GM04503 (cell line): ENCODE data around the gene C10orf143.
"Not testable (repeated sequence)": the region's sequence is repeated elsewhere in the genome, so short reads cannot be mapped to it uniquely, and the experiment has no call there.

Source experiments
- DNase-seq: peaks from one replicate; pipeline ENCODE4 v3.0.0-alpha.2; 2012; ENCODE audit warnings: low read depth

The C10orf143 gene

GRCh38 chr10:130110246-130111112, at the start of gene C10orf143:
TSS of gene C10orf143 (minus strand) at chr10:130110830. CDS start at chr10:130110772, 58 bp downstream.
- DNase-seq = peak; percentile 90

DNA sequence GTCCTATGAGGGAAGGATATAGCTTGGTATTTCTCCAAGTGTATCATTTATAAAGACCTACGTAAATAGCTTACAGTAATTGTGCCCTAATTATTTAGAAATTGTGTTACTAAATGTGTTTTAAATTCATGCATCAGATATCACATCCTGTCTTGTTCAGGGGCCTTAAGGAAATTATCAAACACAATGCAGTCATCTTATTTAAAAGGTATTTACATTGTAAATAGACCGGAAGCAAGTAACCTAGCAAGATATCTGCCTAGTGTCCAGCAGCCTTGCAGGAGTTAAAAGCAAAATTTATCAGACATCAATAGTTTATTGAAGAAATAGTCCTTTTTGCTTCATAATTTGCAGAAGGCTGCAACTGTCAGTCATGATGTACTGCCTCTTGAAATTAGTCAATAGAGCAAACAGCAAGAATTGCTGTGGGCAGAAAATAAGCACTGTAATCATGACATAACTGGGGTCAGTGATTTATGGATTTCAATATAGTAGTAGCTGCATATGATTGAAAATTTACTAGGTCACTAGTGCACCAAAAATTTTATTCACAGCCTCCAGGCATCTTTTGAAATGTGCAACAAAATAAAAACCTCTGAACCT, 48.7 kb upstream of the C10orf143 start:
- no peak for DNase-seq

DNA sequence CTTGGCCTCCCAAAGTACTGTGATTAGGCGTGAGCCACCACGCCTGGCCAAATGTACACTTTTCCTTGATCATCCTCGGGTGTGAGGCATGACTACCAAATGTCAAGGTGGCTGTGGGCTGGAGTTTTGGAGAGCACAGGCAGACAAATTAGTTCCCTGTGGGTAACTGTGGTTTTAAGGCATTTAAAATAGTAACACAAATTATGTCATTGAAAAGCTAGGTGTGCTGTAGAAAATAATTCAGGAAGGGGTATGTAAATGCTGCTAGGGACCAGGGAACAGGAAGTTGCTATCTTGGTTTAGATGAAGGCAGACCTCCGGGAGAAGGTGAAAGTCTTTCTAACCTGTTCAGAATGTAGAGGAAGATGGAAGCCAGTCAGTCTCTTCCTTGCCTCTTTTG, 35.4 kb upstream of the C10orf143 start:
- no peak for DNase-seq

DNA sequence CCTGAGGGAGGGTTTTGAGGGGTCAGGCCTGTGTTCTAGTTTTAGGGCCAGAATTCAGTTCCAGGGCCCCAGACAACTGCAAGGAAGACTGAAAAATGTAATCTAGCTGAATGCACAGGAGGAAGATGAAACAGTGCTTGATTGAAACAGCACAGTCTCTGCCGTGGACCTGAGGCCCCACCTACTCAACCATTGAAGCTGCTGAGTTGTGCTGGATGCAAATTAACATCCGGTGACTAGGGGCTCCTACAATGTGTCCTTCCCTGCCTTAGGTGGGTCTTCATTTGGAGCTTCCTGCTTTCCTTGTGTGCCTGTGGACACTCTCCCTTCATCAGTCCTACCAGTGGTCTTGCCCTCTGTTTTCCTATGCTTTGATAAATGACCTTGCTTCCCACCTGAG, 31.2 kb upstream of the C10orf143 start:
- no peak for DNase-seq

- no peak for DNase-seq
These were observed 30.8 kb upstream of the C10orf143 start for GRCh38 chr10:130141460-130141859.

DNA sequence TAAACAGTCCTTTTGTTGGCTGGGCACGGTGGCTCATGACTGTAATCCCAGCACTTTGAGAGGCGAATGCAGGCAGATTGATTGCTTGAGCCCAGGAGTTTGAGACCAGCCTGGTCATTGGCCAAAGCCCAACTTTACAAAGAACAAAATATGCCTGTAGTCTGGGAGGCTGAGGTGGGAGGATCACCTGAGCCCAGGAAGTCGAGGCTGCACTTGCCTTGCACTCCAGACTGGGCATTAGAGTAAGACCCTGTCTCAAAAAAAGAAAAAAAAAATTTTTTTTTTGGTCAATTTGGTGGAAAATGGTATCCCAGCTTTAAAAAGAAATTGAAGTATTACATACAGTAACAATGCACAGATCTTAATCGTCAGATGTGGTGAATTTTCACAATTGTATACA, 30.4 kb upstream of the C10orf143 start:
- no peak for DNase-seq

DNA sequence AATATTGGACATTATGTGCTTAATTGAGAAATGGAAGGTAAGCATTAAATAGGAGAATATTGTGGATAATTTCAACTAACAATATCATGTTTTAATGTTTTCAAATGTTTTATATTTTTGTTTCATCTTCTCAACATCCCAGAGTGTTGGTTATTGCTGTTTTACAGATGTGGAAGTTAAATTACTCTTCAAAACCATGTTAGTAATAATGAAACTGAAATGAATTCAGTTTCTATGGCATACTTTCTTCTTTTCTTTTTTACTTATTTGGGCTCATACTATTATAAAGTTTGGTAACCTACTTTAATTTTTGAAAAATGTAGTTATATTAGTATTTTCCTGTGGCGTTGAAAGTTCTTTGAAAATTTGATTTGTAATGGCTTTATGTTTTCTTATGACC, 29.8 kb upstream of the C10orf143 start:
- DNase-seq = no peak

DNA sequence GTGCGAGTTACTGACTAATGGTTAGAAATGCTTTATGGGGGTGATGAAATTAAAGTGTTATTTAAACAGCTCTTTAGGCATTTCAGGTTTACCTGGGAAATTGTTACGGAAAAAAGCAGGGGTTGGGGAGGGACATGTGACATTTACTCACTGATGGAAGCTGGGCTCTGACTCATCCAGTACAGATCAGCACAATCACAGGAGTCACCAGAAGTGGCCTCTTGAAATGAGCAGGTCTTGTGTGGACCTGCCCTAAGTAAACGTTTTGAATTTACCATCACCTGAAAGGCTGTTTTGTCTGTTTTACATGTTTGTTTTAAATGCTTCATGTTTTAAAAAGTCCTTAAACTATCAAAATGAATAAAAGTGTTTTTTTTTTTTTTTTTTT, 27.8 kb upstream of the C10orf143 start:
- DNase-seq = no peak

DNA sequence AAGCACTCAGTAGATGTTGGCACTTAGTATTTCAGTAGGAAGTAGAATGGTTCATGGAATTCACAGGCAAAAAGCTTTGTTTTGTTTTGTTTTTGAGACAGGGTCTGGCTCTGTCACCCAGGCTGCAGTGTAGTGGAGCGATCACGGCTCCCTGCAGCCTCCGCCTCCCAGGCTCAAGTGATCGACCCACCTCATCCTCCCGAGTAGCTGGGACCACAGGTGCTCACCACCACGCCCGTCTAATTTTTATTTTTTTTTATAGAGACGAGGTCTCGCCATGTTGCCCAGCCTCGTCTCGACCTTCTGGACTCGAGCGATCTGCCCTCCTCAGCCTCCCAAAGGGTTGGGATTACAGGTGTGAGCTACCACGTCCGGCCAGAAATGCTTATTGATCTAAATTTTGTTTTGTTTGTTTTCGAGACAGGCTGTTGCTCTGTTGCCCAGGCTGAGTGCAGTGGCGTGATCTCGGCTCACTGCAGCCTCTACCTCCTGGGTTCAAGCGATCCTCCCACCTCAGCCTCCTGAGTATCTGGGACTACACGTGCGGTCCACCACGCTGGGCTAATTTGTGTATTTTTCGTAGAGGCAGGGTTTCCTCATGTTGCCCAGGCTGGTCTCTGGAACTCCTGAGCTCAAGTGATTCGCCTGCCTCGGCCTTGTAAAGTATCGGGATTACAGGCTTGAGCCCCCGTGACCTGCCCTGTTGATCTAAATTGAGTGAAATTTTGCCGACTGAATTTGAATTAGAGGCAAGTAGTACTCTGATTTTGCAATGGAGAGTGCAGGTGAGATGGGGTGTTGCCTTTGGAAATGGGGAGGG, 27.2 kb upstream of the C10orf143 start:
- no peak for DNase-seq

DNA sequence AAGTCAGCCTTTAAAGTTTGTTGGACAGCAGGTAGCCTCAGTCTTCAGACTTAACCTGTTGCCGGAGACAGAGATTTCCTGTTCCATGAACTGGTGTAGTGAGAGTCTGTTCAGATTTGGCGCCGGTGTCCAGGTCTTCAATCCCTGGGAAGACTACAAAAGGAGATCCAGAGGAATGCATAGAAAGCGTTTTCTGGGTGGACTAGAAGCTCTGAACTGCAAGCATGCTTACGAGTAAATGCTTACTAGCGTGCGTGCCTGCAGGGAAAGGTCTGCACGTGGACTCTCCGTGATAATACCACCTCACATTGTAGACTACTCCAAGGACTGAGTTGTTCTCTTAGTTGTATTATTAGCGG, 26.4 kb upstream of the C10orf143 start:
- DNase-seq = peak; percentile 18

DNA sequence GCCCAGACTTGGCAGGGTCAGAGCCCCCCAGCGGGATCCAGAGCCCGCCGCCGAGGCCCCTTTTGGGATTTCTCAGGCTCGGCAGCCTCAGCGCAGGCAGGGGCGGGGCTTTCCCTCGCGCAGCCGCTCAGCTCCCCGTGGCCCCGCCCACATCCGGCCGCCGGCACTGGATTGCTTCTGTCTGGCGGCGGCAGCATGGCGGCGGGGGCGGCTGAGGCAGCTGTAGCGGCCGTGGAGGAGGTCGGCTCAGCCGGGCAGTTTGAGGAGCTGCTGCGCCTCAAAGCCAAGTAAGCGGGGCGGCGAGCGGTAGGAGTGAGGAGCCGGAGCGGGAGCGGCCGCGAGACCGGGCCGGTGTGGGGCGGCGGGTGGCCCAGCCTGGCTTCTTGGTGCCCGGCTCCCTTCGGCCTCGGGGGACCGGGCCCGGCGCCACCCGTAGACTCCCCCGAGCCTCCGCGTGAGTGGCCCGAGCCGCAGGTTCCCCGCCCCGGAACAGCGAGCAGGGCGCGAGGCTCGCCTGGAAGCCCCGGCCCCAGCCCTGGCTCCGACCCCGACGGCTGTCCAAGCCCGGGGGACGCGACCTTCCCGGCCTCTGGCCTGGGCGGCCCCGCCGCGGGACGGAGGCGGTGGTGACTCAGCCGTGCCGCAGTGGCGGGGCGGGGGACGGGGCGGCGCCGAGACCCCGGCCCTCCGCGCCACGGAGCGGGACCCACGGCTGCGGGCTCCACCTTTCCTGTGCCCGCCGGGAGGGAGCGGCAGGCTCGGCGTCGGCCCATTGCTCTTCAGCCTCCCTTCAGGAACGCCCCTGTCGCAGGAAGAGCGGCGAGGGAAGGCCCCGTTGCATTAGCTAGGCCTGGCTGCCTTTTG, 25.8 kb upstream of the C10orf143 start, which contains the start of gene GLRX3:
Gene GLRX3, plus strand, starts transcription at position 166 of the 864 bp plus-strand sequence. Its CDS starts 30 bp downstream, at position 196.
- peak; percentile 32 for DNase-seq

DNA sequence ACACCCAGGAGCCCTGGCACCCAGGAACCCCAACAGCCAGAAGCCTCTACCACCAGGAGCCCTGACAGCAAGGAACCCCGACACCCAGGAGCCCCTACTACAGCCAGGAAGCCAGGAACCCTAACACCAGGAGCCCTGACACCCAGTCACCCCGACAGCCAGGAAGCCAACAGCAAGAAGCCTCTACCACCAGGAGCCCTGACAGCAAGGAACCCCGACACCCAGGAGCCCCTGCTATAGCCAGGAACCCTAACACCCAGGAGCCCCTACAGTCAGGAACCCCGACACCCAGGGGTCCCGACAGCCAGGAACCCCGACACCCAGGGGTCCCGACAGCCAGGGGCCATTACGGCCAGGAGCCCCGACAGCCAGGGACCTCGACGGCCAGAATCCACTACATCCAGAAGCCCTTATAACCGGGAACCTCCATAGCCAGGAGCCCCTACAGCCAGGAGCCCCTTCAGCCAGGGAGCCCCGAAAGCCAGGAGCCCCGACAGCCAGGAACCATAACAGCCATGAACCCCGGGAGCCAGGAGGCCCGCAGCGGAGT, 25.1 kb upstream of the C10orf143 start:
- DNase-seq = no peak

- no peak for DNase-seq
These were observed 18.3 kb upstream of the C10orf143 start for GRCh38 chr10:130128922-130129321.

GRCh38 chr10:130128062-130128781, 17.6 kb upstream of the C10orf143 start:
- DNase-seq = no peak

DNA sequence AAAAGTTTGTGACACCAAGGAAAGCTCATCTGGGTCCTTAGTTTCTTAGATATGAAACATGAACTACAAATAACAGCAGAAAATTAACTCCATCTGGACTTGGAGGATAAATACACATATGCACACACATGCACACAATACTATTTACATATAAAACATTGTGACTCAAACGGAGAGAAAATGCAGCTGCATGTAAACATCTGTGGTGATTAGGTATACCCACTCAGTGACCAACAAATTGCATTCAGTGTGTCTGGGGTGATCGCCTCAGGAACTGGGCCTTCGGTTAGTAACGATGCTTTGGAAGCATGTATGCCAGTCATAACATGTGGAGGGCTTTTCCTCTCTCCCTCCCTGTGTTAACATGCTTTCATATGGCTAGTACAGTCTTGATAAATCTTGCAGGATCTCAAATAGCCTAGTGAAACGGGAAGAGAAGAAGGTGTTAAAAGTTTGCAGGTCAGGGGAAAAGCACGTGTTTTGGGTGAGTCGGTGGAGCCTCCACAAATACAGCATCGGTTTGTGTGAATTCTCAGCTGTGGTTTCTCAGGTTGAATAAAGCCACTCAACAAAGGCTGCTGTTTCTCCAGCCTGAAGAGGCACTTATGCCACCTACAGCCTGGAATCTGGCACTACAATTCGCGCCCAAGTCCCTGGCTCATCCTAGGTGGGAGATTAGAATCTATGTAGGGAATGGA, 16.9 kb upstream of the C10orf143 start:
- DNase-seq = no peak

DNA sequence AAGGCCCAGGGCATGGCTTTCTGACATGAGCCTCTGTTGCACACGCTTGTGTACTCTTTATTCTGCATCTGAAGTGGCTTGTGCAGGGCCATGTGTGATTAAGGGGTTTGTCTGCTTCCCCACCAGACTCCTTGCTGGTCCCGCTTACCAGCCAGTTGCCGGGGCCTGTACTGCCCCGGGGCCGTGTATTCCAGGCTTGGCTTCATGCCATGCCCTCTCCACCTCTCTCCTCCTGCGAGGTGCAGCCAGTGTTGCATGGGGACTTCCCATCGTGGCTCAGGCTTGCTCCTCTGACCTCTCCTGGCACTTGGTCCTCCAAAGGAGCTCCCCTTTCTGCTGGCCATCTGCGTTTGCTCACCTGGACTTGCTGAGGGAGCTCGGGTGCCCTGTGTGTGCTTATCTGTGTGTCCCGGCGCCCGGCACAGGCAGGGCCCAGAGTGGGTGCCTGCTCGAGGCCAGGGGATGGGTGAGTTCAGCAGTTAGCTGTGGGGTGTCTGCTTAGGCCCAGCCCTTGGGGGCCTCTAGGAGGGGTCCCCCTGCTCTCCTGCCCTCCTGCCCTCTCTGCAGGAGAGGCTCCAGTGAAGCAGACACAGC, 11.0 kb upstream of the C10orf143 start:
- DNase-seq = no peak

DNA sequence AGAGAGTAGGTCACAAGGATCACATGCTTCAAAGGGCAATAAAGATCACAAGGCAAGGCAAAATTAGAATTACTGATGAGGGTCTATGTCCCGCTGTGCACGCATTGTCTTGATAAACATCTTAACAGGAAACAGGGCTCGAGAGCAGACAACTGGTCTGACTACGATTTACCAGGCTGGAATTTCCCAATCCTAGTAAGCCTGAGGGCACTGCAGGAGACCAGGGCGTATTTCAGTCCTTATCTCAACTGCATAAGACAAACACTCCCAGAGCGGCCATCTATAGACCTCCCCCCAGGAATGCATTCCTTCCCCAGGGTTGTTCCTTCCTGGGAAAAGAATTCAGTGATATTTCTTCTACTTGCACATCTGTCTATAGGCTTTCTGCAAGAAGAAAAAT, 6.9 kb upstream of the C10orf143 start:
- DNase-seq = not testable (repeated sequence)

- DNase-seq = not testable (repeated sequence)
These were observed 6.3 kb upstream of the C10orf143 start for GRCh38 chr10:130116942-130117341.

GRCh38 chr10:130112821-130113220, 2.2 kb upstream of the C10orf143 start:
- no peak for DNase-seq

DNA sequence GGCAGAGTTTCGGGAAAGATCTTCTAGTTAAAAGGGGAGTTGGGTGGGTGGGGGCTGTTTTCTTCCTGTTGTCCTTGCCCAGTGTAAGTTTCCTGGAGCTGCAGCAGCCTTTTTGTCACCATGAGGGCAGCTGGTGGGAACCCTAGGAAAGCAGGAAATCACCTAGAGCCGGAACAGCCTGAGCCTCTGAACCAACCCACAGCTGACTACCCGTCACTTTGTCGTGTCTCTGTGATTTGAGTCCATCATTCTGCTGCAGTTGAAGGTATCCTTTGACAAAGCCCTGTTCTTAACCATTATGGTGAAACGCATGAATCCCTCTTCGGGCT, 1.2 kb upstream of the C10orf143 start:
- no peak for DNase-seq
